Vagina (tissue), 2 donors: Measurements from ENCODE around the gene PITHD1. TPM values are rescaled to one million over a fixed set of nuclear protein-coding genes. Genes with fewer than 3 reads are reported as not detected.
"Not testable (repeated sequence)": the region's sequence is repeated elsewhere in the genome, so short reads cannot be mapped to it uniquely, and the experiment has no call there.

Experiments used
- DNase-seq, 2 donors: peaks; one replicate each; pipeline ENCODE4 v3.0.0-alpha.2; 2017; ENCODE audit errors: extremely low spot score in 2 of 2
- H3K27ac ChIP-seq: fragments of 200-600 bp; sonication (generic); one replicate; pipeline ENCODE4 v1.5.1; 2019
- H3K27me3 ChIP-seq: fragments of 200-600 bp; sonication (generic); one replicate; pipeline ENCODE4 v1.5.1; 2019
- H3K36me3 ChIP-seq, 2 donors: fragments of 200-600 bp; sonication (generic); one replicate each; pipeline ENCODE4 v1.5.1; 2017 to 2019
- H3K4me1 ChIP-seq: fragments of 200-600 bp; sonication (generic); one replicate; pipeline ENCODE4 v1.5.1; 2019
- H3K4me3 ChIP-seq, 2 donors: fragments of 200-600 bp; sonication (generic); 1 replicate in 1 of 2; 2 replicates in 1 of 2; pipeline ENCODE4 v1.5.1; 2016 to 2019
- H3K9me3 ChIP-seq: fragments of 200-600 bp; sonication (generic); one replicate; pipeline ENCODE4 v1.5.1; 2019
- CTCF ChIP-seq, 3 experiments: fragments of 450-650 bp in 2 of 3; fragments of 200-600 bp in 1 of 3; sonication (generic) in 1 of 3; IDR thresholded peaks; one replicate each; pipeline ENCODE4 v1.5.1; 2017 to 2019; ENCODE audit warnings: antibody characterized with exemption in 3 of 3, mild to moderate bottlenecking in 2 of 3, moderate library complexity in 2 of 3
- POLR2A ChIP-seq, 2 donors: fragments of 450-650 bp; IDR thresholded peaks; one replicate each; pipeline ENCODE4 v1.6.1; 2017; ENCODE audit warnings: antibody characterized with exemption in 2 of 2, mild to moderate bottlenecking in 2 of 2, moderate library complexity in 2 of 2
- POLR2AphosphoS5 ChIP-seq, 2 donors: sonication (generic); formaldehyde crosslinking; IDR thresholded peaks; one replicate each; pipeline ENCODE4 v1.9.0; 2017; ENCODE audit warnings: antibody characterized with exemption in 2 of 2, mild to moderate bottlenecking in 2 of 2, low read depth in 1 of 2; ENCODE audit not compliant: insufficient read depth in 1 of 2
- intact Hi-C: fragments of 100-400 bp; cut with DNase I; formaldehyde crosslinking; loops from one replicate; pipeline ENCODE4 v1.15.1; 2023
- total RNA-seq: library from RNA; depleted of rRNA; stranded (reverse); fragments of >200 nt; gene quantifications from one replicate; pipeline ENCODE4 v1.2.3, GENCODE V29; 2016

The PITHD1 gene
- 63.6 TPM for total RNA-seq

- intact Hi-C loops = no loop called here
- Histone ChIP-seq H3K4me3 (peak within 1 kb of the TSS; percentile 95 to 96), H3K36me3 (peaks cover 0 to 11% of the 10 kb centered on the region in 2 donors), H3K9me3 (no peaks in the 10 kb centered on the region), H3K27ac (peak within 1 kb of the TSS; percentile 81), H3K4me1 (peaks cover 30% of the 10 kb centered on the region), H3K27me3 (no peaks in the 10 kb centered on the region)
- TF ChIP-seq POLR2A (IDR thresholded peaks at IDR 0.05) = peak in 1 of 2 donors; percentile 83
- TF ChIP-seq CTCF (IDR thresholded peaks at IDR 0.05) = no peak
- peak in 1 of 2 donors; percentile 53 for TF ChIP-seq POLR2AphosphoS5 (IDR thresholded peaks at IDR 0.05; ENCODE audit: insufficient read depth in 1 of 2, low read depth in 1 of 2)
- no peak for DNase-seq
Measured at GRCh38 chr1:23777979-23778814, at the start of gene PITHD1. Gene PITHD1, plus strand, starts transcription at chr1:23778418. Its CDS starts 98 bp downstream, at chr1:23778516.

- no peak for DNase-seq
Measured at GRCh38 chr1:23732363-23733224, 45.6 kb upstream of the PITHD1 start.

GRCh38 chr1:23733281-23733680 is 44.9 kb upstream of the PITHD1 start:
- H3K27ac ChIP-seq, intact Hi-C loops, H3K36me3 ChIP-seq, H3K27me3 ChIP-seq, H3K9me3 ChIP-seq, H3K4me3 ChIP-seq, DNase-seq, H3K4me1 ChIP-seq: not testable (repeated sequence)

More at GRCh38 chr1:23732363-23733224, 45.6 kb upstream of the PITHD1 start:
- no peak overlapping the region for H3K4me3 ChIP-seq
- no peaks in the 10 kb centered on the region for H3K27me3 ChIP-seq
- TF ChIP-seq POLR2AphosphoS5 (IDR thresholded peaks at IDR 0.05; ENCODE audit: insufficient read depth in 1 of 2, low read depth in 1 of 2) (no peak), CTCF (IDR thresholded peaks at IDR 0.05) (no peak), POLR2A (IDR thresholded peaks at IDR 0.05) (no peak)
- no peaks in the 10 kb centered on the region for H3K36me3 ChIP-seq
- no peaks in the 10 kb centered on the region for H3K9me3 ChIP-seq
- intact Hi-C loops = no loop called here
- peaks cover under 1% of the 10 kb centered on the region for H3K4me1 ChIP-seq
- no peak overlapping the region for H3K27ac ChIP-seq

- H3K4me1 ChIP-seq = no peaks in the 10 kb centered on the region
- no peak for TF ChIP-seq POLR2A (IDR thresholded peaks at IDR 0.05)
- TF ChIP-seq POLR2AphosphoS5 (IDR thresholded peaks at IDR 0.05; ENCODE audit: insufficient read depth in 1 of 2, low read depth in 1 of 2) = no peak
- no peak for TF ChIP-seq CTCF (IDR thresholded peaks at IDR 0.05)
- H3K4me3 ChIP-seq = no peak overlapping the region
- no peaks in the 10 kb centered on the region for H3K36me3 ChIP-seq
- intact Hi-C loops = no loop called here
- H3K27me3 ChIP-seq = no peaks in the 10 kb centered on the region
- no peak for DNase-seq
- H3K9me3 ChIP-seq = no peaks in the 10 kb centered on the region
- no peak overlapping the region for H3K27ac ChIP-seq
Measured at GRCh38 chr1:23736437-23737134, 41.6 kb upstream of the PITHD1 start.

GRCh38 chr1:23741609-23742008 is 36.6 kb upstream of the PITHD1 start:
- Histone ChIP-seq H3K27ac (no peak overlapping the region), H3K27me3 (no peaks in the 10 kb centered on the region), H3K36me3 (no peaks in the 10 kb centered on the region), H3K9me3 (no peaks in the 10 kb centered on the region), H3K4me3 (no peak overlapping the region), H3K4me1 (peaks cover 25% of the 10 kb centered on the region)
- intact Hi-C loops = no loop called here
- no peak for DNase-seq
- no peak for TF ChIP-seq POLR2A (IDR thresholded peaks at IDR 0.05)
